Measurements from ENCODE around the gene PHKA1.
"Not testable (repeated sequence)": the region's sequence is repeated elsewhere in the genome, so short reads cannot be mapped to it uniquely, and the experiment has no call there.

PHKA1 gene

DNA sequence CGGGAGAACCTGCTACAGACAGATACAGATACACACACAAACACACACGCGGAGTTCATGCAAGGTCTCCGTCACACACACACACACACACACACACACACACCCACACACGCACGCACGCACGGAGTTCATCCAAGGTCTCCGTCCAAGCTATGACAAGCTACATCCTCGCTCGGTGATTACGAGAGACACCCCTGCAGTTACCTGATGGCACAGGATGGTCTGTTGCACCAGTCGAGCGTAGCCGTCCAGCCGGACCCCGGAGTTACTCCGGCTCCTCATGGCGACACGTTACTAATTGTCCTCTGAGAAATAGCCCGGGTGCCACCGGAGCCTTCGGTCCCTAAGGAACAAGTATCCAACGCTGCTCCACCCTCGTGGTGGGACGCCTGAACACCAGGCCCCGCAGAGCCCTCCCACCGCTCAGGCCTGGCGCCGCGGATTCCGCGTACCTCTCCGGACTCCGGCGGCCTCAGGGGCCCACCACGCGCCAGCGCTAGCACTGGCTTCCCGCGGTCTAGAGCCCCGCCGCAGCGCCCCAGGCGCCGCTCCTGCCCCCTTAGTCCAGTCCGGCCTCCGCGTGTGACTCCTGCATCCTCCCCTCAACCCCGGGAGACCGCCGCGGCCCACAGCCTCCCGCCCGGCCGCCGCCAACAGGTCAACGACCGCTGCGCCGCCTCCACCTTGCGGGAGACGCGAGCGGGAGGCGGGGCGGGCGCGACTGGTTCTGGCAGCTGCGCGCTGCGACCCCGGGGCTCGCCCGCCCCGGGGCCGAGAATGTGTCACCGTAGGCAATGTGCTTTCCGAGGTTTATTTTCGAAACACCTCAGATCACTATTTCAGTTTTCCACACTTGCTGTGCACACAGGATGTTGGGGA lies at the start of gene PHKA1:
Gene PHKA1, minus strand, starts transcription at position 708 of the 879 bp plus-strand sequence. Its CDS starts 426 bp downstream, at position 282.
- Histone ChIP-seq H3K4me3 (ENCODE audit: low read depth, low read length) (peak within 1 kb of the TSS; percentile 52), H3K9ac (peak within 1 kb of the TSS; percentile 37), H2AFZ (peak within 1 kb of the TSS; percentile 83), H3K4me2 (ENCODE audit: low read length) (peak within 1 kb of the TSS; percentile 58), H3K27ac (peak within 1 kb of the TSS; percentile 92)
- H3K36me3 ChIP-seq (ENCODE audit: control insufficient read depth, insufficient read depth, low read length); H3K4me1 ChIP-seq; H3K27me3 ChIP-seq (ENCODE audit: control insufficient read depth, insufficient read depth, low read length); H3K79me2 ChIP-seq; H3K9me3 ChIP-seq (ENCODE audit: control insufficient read depth, low read length): not testable (repeated sequence)

DNA sequence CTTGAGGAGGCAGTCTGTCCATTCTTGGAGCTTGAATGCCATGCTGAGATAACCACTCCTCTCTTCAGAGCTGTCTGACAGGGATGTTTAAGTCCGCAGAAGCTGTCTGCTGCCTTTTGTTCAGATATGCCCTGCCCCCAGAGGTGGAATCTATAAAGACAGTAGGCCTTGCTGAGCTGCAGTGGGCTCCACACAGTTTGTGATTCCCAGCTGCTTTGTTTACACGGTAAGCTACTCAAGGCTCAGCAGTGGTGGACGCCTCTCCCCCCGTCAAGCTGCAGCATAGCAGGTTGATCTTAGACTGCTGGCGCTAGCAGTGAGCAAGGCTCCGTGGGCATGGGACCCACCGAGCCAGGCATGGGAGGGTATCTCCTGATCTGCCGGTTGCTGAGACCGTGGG lies 46.3 kb upstream of the PHKA1 start:
- H3K4me2 ChIP-seq (ENCODE audit: low read length); H2AFZ ChIP-seq; H3K4me1 ChIP-seq; H3K27me3 ChIP-seq (ENCODE audit: control insufficient read depth, insufficient read depth, low read length); H3K9ac ChIP-seq; H3K79me2 ChIP-seq; H3K4me3 ChIP-seq (ENCODE audit: low read depth, low read length); H3K36me3 ChIP-seq (ENCODE audit: control insufficient read depth, insufficient read depth, low read length); H3K9me3 ChIP-seq (ENCODE audit: control insufficient read depth, low read length); H3K27ac ChIP-seq: not testable (repeated sequence)

DNA sequence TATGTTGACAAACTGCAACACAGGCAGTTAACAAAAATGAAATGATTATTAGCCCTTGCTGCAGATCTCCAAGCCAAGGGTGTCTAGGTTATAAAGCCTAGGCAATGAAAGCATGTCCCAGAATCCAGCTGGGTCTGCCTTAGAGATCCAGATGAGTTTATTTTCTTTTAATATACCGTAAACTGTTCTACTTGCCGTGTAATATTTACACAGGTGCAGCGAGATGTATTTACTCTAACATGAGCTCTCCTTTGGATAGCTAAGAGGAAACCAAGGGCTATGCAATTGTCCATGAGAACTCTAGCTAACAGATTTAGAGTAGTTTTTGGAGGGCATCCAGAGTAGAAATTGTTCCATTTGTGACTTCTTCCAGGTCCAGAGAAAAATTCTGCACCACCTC lies 34.4 kb upstream of the PHKA1 start:
- not testable (repeated sequence) for H3K4me2 ChIP-seq (ENCODE audit: low read length); H3K4me3 ChIP-seq (ENCODE audit: low read depth, low read length); H3K27ac ChIP-seq

DNA sequence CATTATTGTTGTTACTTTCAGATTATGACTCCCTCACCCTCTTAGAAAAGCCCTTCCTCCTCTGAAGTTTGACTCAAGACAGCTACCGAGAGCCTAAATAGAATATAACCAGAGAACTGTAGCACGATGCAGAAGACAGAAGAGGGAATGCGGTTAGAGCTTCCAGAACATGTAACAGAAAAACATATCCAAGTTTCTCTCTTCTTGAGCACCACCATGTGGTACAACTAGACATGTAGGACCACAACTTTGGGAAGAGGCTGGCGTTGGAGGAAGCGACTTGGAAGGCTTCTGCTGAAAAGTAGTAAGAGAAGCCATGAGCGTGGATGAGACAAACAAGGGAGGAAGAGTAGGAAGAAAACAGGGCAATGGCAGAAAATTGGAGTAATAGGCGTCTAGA lies 31.4 kb upstream of the PHKA1 start:
- not testable (repeated sequence) for H3K9me3 ChIP-seq (ENCODE audit: control insufficient read depth, low read length); H3K4me2 ChIP-seq (ENCODE audit: low read length); H3K36me3 ChIP-seq (ENCODE audit: control insufficient read depth, insufficient read depth, low read length)

More for the DNA sequence above, 34.4 kb upstream of the PHKA1 start:
- H3K4me1 ChIP-seq; H3K9ac ChIP-seq; H3K27me3 ChIP-seq (ENCODE audit: control insufficient read depth, insufficient read depth, low read length); H2AFZ ChIP-seq; H3K36me3 ChIP-seq (ENCODE audit: control insufficient read depth, insufficient read depth, low read length); H3K79me2 ChIP-seq; H3K9me3 ChIP-seq (ENCODE audit: control insufficient read depth, low read length): not testable (repeated sequence)

DNA sequence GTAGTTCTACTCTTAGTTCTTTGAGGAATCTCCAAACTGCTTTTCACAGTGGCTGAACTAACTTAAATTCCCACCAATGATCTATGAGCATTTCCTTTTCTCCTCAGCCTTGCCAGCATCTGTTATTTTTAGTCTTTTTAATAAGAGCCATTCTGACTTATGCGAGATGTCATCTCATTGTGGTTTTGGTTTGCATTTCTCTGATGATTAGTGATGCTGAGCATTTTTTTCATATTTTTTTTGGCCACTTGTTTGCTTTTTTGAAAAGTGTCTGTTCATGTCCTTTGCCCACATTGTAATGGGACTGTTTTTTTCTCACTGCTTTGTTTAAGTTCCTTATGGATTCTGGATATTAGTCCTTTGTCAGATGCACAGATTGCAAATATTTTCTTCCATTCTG lies 21.5 kb upstream of the PHKA1 start:
- H3K27me3 ChIP-seq (ENCODE audit: control insufficient read depth, insufficient read depth, low read length), result no peaks in the 10 kb centered on the region
- no peak overlapping the region for H3K27ac ChIP-seq
- no peak overlapping the region for H3K9ac ChIP-seq
- H3K36me3 ChIP-seq (ENCODE audit: control insufficient read depth, insufficient read depth, low read length), result no peaks in the 10 kb centered on the region
- no peak overlapping the region for H3K4me2 ChIP-seq (ENCODE audit: low read length)
- TF ChIP-seq, protein P1, sequence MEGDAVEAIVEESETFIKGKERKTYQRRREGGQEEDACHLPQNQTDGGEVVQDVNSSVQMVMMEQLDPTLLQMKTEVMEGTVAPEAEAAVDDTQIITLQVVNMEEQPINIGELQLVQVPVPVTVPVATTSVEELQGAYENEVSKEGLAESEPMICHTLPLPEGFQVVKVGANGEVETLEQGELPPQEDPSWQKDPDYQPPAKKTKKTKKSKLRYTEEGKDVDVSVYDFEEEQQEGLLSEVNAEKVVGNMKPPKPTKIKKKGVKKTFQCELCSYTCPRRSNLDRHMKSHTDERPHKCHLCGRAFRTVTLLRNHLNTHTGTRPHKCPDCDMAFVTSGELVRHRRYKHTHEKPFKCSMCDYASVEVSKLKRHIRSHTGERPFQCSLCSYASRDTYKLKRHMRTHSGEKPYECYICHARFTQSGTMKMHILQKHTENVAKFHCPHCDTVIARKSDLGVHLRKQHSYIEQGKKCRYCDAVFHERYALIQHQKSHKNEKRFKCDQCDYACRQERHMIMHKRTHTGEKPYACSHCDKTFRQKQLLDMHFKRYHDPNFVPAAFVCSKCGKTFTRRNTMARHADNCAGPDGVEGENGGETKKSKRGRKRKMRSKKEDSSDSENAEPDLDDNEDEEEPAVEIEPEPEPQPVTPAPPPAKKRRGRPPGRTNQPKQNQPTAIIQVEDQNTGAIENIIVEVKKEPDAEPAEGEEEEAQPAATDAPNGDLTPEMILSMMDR (IDR thresholded peaks at IDR 0.05), result no peak
- no peaks in the 10 kb centered on the region for H3K79me2 ChIP-seq
- H3K4me1 ChIP-seq, result no peaks in the 10 kb centered on the region
- H3K9me3 ChIP-seq (ENCODE audit: control insufficient read depth, low read length), result no peaks in the 10 kb centered on the region
- no peak overlapping the region for H3K4me3 ChIP-seq (ENCODE audit: low read depth, low read length)
- H2AFZ ChIP-seq, result no peak overlapping the region

More for the DNA sequence above, 31.4 kb upstream of the PHKA1 start:
- not testable (repeated sequence) for H3K9ac ChIP-seq; H3K79me2 ChIP-seq; H3K27ac ChIP-seq; H3K27me3 ChIP-seq (ENCODE audit: control insufficient read depth, insufficient read depth, low read length); H3K4me1 ChIP-seq; H3K4me3 ChIP-seq (ENCODE audit: low read depth, low read length); H2AFZ ChIP-seq

DNA sequence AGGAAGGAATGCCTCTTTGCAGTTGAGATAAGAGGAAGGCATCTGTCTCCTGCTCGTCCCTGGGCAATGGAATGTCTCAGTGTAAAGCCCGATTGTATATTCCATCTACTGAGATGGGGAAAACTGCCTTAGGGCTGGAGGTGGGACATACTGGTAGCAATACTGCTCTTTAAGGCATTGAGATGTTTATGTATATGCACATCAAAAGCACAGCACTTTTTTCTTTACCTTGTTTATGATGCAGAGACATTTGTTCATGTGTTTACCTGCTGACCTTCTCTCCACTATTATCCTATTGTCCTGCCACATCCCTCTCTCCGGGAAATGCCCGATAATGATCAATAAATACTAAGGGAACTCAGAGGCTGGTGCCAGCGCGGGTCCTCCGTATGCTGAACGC lies 19.5 kb upstream of the PHKA1 start:
- not testable (repeated sequence) for H3K27ac ChIP-seq; H3K4me1 ChIP-seq; H3K27me3 ChIP-seq (ENCODE audit: control insufficient read depth, insufficient read depth, low read length); H3K9me3 ChIP-seq (ENCODE audit: control insufficient read depth, low read length); H3K4me3 ChIP-seq (ENCODE audit: low read depth, low read length); H3K36me3 ChIP-seq (ENCODE audit: control insufficient read depth, insufficient read depth, low read length); H3K79me2 ChIP-seq; H2AFZ ChIP-seq; H3K4me2 ChIP-seq (ENCODE audit: low read length); H3K9ac ChIP-seq

DNA sequence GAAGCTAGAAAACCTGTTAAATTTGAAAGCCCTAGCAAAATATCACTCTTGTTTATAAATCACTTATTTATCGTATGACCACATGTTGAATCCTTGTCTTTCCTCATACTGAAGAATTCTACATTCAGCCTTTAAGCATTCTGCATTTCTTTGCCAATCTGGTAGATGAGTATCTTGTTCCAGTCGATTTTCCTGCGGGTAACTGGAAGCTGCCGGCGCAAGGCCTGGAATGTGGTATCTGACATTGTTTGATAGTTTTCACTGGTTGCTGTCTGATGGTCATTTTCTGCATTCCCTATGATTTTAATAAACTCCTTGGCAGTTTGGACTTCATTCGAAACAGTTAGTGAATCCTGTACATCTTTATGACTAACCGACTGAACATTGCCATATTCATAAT lies 13.7 kb upstream of the PHKA1 start:
- H3K79me2 ChIP-seq, result no peaks in the 10 kb centered on the region
- no peaks in the 10 kb centered on the region for H3K4me1 ChIP-seq
- H3K9ac ChIP-seq, result no peak overlapping the region
- no peak overlapping the region for H3K4me2 ChIP-seq (ENCODE audit: low read length)
- H3K27ac ChIP-seq, result no peak overlapping the region
- no peak overlapping the region for H3K4me3 ChIP-seq (ENCODE audit: low read depth, low read length)
- H2AFZ ChIP-seq, result no peak overlapping the region
- no peaks in the 10 kb centered on the region for H3K27me3 ChIP-seq (ENCODE audit: control insufficient read depth, insufficient read depth, low read length)
- H3K9me3 ChIP-seq (ENCODE audit: control insufficient read depth, low read length), result no peaks in the 10 kb centered on the region
- TF ChIP-seq, protein P1 (IDR thresholded peaks at IDR 0.05), result no peak
- no peaks in the 10 kb centered on the region for H3K36me3 ChIP-seq (ENCODE audit: control insufficient read depth, insufficient read depth, low read length)
